ENCODE measurements around the gene CXXC5. TPM values are rescaled to one million over a fixed set of nuclear protein-coding genes. Genes with fewer than 3 reads are reported as not detected.
"Not testable (repeated sequence)": the region's sequence is repeated elsewhere in the genome, so short reads cannot be mapped to it uniquely, and the experiment has no call there.

CXXC5 gene
- total RNA-seq, 1 experiment from 2014 or later = 101 TPM

DNA sequence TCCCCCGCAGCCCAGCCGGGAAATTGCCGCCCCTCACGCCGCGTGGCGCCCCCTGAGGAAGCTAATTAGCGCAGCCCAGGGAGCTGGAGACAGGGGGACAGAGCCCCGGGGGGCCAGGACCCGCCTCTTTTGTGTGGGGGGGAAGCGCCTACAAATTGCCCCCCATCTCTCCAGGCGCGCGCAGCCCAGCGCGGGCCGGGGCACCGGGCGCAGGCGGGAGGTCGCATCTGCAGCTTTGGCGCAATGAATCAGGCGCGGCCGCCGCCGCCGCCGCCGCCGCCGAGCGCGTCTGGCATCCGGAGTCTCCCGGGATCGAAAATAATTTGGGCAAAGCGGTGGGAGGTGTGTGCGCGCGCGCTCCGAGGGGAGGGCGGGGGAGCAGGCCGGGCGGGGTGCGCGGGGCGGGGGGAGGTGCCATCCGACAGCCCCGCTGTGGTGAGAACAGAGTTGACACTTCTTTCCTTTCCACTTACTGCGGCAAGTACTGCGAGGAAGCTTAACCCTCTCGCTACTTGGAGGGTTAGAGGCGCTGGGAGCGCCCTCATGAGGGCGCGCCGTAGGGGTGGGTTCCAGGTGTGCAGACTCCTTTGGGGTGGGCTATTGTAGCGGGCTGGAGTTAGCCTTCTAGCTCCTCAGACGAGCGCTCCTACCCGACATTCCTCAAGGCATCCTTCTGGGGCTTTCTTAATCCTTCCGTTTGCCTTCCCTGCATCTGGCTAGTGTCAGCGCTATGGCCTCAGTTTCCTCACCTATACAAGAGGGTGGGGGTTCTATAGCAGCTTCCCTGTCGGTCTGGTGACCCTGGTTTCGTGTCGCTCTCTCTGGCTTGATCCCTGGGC, 63.1 kb downstream of the CXXC5 start:
- Histone ChIP-seq H3K27me3 (replicated peaks) (no peaks in the 10 kb centered on the region), H3K27ac (peak overlapping the region; percentile 67)
- DNase-seq (ENCODE audit: low read depth in 1 of 2, low spot score in 2 of 2) = peak; percentile 72 to 76

DNA sequence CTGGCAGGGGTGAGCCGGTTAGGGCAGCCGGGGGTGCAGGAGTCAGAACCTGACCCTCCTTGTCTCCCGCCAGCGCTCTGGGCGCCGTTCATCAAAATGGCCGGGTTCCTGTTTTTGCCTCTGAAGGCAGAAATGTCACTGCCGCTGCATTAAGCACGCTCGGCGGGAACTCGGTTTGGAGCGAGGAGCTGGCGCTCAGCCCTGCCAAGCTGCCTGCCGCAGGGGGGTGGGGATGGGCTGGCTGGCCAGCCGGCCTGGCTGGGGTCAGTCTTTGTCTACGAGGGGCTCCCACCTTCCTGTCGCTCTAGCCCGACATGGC, 63.7 kb downstream of the CXXC5 start:
- H3K4me3 ChIP-seq = no peak overlapping the region; the same call in 1 of the 2 replicates
- DNase-seq (ENCODE audit: low read depth in 1 of 2, low spot score in 2 of 2) = no peak

More for the DNA sequence above, 63.1 kb downstream of the CXXC5 start:
- Histone ChIP-seq H3K36me3 (no peaks in the 10 kb centered on the region), H3K4me3 (peak overlapping the region; percentile 46), H3K4me1 (replicated peaks) (peaks cover 54% of the 10 kb centered on the region), H3K9me3 (replicated peaks) (peaks cover 6% of the 10 kb centered on the region; the same call in 1 of the 2 replicates)

DNA sequence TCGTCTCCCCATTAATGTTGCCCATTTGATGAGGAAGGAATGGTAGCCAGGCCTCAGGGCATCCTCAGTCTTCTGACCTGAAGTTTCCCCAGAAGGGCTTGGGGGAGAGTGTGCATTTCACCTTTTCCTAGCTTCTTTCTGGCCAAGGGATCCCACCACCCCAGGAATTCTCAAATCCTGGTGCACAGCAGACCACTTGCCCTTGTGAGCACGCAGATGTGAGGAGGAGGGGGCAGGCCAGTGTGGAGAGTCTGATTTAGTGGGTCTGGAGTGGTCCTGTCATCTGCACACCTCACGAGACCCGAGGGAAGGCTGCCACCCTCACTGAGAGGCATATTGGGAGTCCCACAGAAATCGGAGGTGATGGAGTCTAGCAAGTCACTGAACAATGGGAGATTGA, 64.3 kb downstream of the CXXC5 start:
- Histone ChIP-seq H3K27ac (no peak overlapping the region), H3K4me3 (no peak overlapping the region), H3K27me3 (replicated peaks) (no peaks in the 10 kb centered on the region), H3K4me1 (replicated peaks) (peaks cover 43% of the 10 kb centered on the region), H3K9me3 (replicated peaks) (peaks cover 6% of the 10 kb centered on the region; the same call in 1 of the 2 replicates), H3K36me3 (no peaks in the 10 kb centered on the region)
- no peak for DNase-seq (ENCODE audit: low read depth in 1 of 2, low spot score in 2 of 2)

More for the DNA sequence above, 63.7 kb downstream of the CXXC5 start:
- Histone ChIP-seq H3K4me1 (replicated peaks) (peaks cover 49% of the 10 kb centered on the region), H3K36me3 (no peaks in the 10 kb centered on the region), H3K27me3 (replicated peaks) (no peaks in the 10 kb centered on the region), H3K27ac (no peak overlapping the region), H3K9me3 (replicated peaks) (peaks cover 6% of the 10 kb centered on the region; the same call in 1 of the 2 replicates)

- H3K4me3 ChIP-seq; H3K9me3 ChIP-seq (replicated peaks); H3K27me3 ChIP-seq (replicated peaks); DNase-seq (ENCODE audit: low read depth in 1 of 2, low spot score in 2 of 2); H3K36me3 ChIP-seq; H3K27ac ChIP-seq: not testable (repeated sequence)
- peaks cover 33% of the 10 kb centered on the region for H3K4me1 ChIP-seq (replicated peaks)
These were observed 65.7 kb downstream of the CXXC5 start for GRCh38 chr5:139713898-139714297.

DNA sequence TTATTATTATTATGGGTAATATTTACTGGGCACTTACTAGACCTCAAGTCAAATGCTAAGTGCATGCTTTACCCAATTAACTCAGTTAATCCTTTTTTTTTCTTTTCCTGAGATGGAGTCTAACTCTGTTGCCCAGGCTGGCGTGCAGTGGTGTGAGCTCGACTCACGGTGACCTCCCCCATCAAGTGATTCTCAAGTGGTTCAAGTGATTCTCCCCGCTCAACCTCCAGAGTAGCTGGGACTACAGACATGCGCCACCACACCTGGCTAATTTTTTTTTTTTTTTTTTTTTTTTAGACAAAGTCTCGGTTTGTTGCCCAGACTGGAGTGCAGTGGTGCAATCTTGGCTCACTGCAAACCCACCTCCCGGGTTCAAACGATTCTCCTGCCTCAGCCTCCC, 69.1 kb downstream of the CXXC5 start:
- H3K4me1 ChIP-seq (replicated peaks) = peaks cover 5% of the 10 kb centered on the region; the same call in 1 of the 2 replicates
- H3K27me3 ChIP-seq (replicated peaks) = no peaks in the 10 kb centered on the region
- H3K4me3 ChIP-seq = no peak overlapping the region
- H3K9me3 ChIP-seq (replicated peaks) = no peaks in the 10 kb centered on the region; the same call in 1 of the 2 replicates
- DNase-seq (ENCODE audit: low read depth in 1 of 2, low spot score in 2 of 2) = no peak
- no peak overlapping the region for H3K27ac ChIP-seq
- H3K36me3 ChIP-seq = no peaks in the 10 kb centered on the region

DNA sequence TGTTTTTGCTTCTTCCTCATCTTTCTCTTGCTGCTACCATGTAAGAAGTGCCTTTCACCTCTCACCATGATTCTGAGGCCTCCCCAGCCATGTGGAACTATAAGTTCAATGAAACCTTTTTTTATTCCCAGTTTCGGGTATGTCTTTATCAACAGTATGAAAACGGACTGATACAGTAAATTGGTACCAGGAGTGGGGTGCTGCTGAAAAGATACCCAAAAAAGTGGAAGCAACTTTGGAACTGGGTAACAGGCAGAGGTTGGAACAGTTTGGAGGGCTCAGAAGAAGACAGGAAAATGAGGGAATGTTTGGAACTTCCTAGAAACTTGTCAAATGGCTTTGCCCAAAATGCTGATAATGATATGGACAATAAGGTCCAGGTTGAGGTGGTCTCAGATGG, 70.3 kb downstream of the CXXC5 start:
- not testable (repeated sequence) for H3K4me3 ChIP-seq; DNase-seq (ENCODE audit: low read depth in 1 of 2, low spot score in 2 of 2); H3K27ac ChIP-seq; H3K27me3 ChIP-seq (replicated peaks); H3K4me1 ChIP-seq (replicated peaks); H3K9me3 ChIP-seq (replicated peaks); H3K36me3 ChIP-seq

GRCh38 chr5:139719970-139720369, 71.8 kb downstream of the CXXC5 start:
- not testable (repeated sequence) for DNase-seq (ENCODE audit: low read depth in 1 of 2, low spot score in 2 of 2); H3K36me3 ChIP-seq; H3K27me3 ChIP-seq (replicated peaks); H3K4me1 ChIP-seq (replicated peaks); H3K9me3 ChIP-seq (replicated peaks); H3K27ac ChIP-seq; H3K4me3 ChIP-seq

DNA sequence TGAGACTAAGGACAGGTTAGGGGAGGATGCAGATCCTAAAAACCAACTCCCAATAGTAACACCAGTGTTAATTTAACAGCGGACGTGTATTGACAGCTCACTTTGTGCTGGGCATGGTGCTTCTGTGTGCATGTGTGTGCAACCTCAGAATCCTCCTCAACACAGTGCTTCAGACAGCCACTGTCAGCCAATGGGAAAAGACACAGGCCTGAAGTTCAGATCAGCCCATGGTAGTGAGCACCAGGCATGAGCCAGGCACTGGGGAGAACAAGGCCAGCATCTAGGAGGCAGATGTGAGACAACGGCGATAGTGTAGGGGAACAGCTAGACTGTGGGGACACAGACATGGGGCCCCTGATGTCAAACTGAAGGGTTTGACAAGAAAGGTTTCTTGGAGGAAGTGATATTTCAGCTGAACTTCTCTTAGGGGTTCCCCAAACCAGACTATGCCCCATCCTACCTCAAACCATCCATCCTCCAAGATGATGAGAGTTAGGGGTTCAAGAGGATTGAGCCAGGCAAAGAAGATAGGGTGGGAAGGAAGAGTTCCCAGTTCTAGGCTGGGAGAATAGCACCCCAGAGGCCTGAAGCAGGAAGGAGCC, 75.9 kb downstream of the CXXC5 start:
- Histone ChIP-seq H3K27me3 (replicated peaks) (no peaks in the 10 kb centered on the region), H3K27ac (no peak overlapping the region), H3K36me3 (no peaks in the 10 kb centered on the region), H3K4me3 (no peak overlapping the region), H3K4me1 (replicated peaks) (peaks cover 31% of the 10 kb centered on the region), H3K9me3 (replicated peaks) (no peaks in the 10 kb centered on the region)
- no peak for DNase-seq (ENCODE audit: low read depth in 1 of 2, low spot score in 2 of 2)

DNA sequence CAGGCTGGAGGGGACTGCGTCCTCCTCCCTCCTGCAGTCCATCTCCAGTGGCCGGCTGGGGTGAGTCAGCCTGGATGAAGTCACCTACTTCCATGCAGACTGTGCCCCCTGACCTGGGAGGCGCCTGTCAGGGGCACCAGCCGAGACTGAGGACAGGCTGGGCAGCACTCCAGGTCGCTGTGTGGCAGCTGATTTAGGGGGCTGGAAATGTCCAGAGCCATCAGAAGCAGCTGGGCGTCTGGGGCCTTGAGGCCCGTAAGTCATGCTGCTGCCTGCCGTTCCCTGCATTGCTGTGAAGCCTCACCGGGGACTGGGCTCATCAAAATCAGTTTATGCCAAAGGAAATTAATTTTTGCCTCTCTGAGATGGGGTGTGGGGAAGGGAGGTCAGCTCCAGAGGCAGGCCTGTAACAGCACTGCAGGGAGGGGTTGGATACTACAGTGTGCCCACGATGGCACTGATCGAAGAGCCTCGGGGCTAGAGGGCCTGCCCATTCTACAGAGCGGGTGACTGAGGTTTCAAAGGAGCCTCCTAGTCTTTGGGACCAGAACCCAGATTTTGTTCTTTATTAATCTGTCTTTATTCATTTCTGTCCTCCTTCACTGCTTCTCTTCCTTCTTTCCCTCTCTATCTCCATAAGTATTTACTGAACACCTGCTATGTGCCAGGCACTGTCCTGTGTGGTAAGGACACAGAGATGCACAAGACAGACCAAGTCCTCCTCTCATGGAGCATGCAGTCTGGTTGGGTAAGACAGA, 77.1 kb downstream of the CXXC5 start:
- Histone ChIP-seq H3K9me3 (replicated peaks) (no peaks in the 10 kb centered on the region), H3K4me3 (no peak overlapping the region), H3K27ac (peak overlapping the region; percentile 14), H3K4me1 (replicated peaks) (peaks cover 31% of the 10 kb centered on the region), H3K27me3 (replicated peaks) (no peaks in the 10 kb centered on the region), H3K36me3 (no peaks in the 10 kb centered on the region)
- peak; percentile 82 to 94 for DNase-seq (ENCODE audit: low read depth in 1 of 2, low spot score in 2 of 2)

DNA sequence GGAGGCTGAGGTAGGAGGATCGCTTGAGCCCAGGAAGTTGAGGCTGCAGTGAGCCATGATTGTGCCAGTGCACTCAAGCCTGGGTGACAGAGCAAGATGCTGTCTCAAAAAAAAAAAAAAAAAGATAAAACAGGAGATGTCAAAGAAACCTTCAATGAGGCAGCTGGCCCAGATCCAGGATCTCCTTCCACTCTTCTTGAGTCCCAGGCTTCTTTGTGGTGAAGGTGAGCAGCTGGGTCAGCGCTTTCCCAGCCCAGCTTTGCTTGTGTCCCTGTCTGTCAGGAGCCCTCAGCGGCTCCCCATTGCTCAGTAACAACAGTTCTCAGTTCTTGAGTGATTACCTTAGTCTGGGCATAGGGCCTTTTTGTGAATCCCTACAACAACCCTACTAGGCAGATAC, 78.1 kb downstream of the CXXC5 start:
- Histone ChIP-seq H3K4me1 (replicated peaks) (peaks cover 31% of the 10 kb centered on the region), H3K4me3 (no peak overlapping the region), H3K27me3 (replicated peaks) (no peaks in the 10 kb centered on the region), H3K9me3 (replicated peaks) (no peaks in the 10 kb centered on the region), H3K27ac (no peak overlapping the region), H3K36me3 (no peaks in the 10 kb centered on the region)
- no peak for DNase-seq (ENCODE audit: low read depth in 1 of 2, low spot score in 2 of 2)

DNA sequence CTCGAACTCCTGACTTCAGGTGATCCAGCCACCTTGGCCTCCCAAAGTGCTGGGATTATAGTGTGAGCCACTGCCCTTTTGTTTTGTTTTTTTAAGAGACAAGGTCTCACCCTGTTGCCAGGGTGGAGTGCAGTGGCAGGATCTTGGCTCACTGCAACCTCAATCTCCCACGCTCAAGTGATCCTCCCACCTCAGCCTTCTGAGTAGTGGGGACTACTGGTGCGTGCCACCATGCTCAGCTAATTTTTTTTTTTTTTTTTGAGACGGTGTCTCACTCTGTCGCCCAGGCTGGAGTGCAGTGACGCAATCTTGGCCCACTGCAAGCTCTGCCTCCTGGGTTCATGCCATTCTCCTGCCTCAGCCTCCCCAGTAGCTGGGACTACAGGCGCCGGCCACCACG, 79.5 kb downstream of the CXXC5 start:
- not testable (repeated sequence) for H3K9me3 ChIP-seq (replicated peaks); H3K36me3 ChIP-seq; H3K27me3 ChIP-seq (replicated peaks); H3K4me3 ChIP-seq
- peak overlapping the region; percentile 36; the same call in 1 of the 2 replicates for H3K27ac ChIP-seq
- peaks cover 31% of the 10 kb centered on the region for H3K4me1 ChIP-seq (replicated peaks)
- peak; percentile 52 to 79 for DNase-seq (ENCODE audit: low read depth in 1 of 2, low spot score in 2 of 2)

- Histone ChIP-seq H3K9me3 (replicated peaks) (no peaks in the 10 kb centered on the region), H3K4me1 (replicated peaks) (peaks cover 25% of the 10 kb centered on the region), H3K36me3 (no peaks in the 10 kb centered on the region), H3K27me3 (replicated peaks) (no peaks in the 10 kb centered on the region), H3K4me3 (no peak overlapping the region), H3K27ac (no peak overlapping the region)
- no peak for DNase-seq (ENCODE audit: low read depth in 1 of 2, low spot score in 2 of 2)
These were observed 83.1 kb downstream of the CXXC5 start for GRCh38 chr5:139731281-139731680.

GRCh38 chr5:139732019-139732418, 83.9 kb downstream of the CXXC5 start:
- peaks cover 24% of the 10 kb centered on the region for H3K4me1 ChIP-seq (replicated peaks)
- no peak overlapping the region for H3K4me3 ChIP-seq
- H3K9me3 ChIP-seq (replicated peaks) = no peaks in the 10 kb centered on the region
- no peaks in the 10 kb centered on the region for H3K36me3 ChIP-seq
- H3K27me3 ChIP-seq (replicated peaks) = no peaks in the 10 kb centered on the region
- H3K27ac ChIP-seq = no peak overlapping the region
- no peak for DNase-seq (ENCODE audit: low read depth in 1 of 2, low spot score in 2 of 2)
